ENCODE measurements around the gene DUSP10. TPM values are rescaled to one million over a fixed set of nuclear protein-coding genes. Genes with fewer than 3 reads are reported as not detected.

DUSP10 gene
- total RNA-seq, 2 experiments from 2014 or later, result 10.8 to 12.9 TPM

DNA sequence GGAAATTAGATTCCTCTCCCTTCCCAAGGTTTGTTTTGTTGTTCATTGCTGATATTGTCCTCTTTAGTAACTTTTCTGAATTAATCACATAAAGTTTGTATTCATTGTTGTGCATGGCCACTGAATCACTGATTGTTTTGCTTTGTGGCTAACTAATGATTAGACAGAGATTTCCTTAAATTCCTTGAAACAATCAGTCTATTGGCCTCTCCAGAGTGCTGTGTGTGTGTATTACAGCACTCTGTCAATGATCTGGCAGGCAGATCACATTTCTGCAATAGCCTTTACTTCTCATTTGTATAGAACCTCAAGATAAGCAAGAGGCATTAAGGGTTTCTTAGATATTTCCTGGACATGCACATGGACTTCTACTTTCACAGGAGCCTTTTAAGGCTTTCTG, 78.6 kb downstream of the DUSP10 start:
- Mint-ChIP-seq H3K4me1 (ENCODE audit: low read depth) (peaks cover 10% of the 10 kb centered on the region), H3K27ac (no peak overlapping the region), H3K36me3 (ENCODE audit: low read depth) (no peaks in the 10 kb centered on the region), H3K4me3 (no peak overlapping the region), H3K27me3 (peaks cover 2% of the 10 kb centered on the region), H3K9me3 (no peaks in the 10 kb centered on the region)
- no peak for ATAC-seq
- ChIA-PET POLR2A (no interaction called here), CTCF (interaction anchor here (0.6 to 0.7 kb wide), 2 partner anchors 104 to 228 kb away, joined by 3 read pairs; no protein-coding TSS in a partner anchor)
- intact Hi-C loops (cut with micrococcal nuclease), result no loop called here
- DNase-seq, result no peak
- TF ChIP-seq, protein P1, sequence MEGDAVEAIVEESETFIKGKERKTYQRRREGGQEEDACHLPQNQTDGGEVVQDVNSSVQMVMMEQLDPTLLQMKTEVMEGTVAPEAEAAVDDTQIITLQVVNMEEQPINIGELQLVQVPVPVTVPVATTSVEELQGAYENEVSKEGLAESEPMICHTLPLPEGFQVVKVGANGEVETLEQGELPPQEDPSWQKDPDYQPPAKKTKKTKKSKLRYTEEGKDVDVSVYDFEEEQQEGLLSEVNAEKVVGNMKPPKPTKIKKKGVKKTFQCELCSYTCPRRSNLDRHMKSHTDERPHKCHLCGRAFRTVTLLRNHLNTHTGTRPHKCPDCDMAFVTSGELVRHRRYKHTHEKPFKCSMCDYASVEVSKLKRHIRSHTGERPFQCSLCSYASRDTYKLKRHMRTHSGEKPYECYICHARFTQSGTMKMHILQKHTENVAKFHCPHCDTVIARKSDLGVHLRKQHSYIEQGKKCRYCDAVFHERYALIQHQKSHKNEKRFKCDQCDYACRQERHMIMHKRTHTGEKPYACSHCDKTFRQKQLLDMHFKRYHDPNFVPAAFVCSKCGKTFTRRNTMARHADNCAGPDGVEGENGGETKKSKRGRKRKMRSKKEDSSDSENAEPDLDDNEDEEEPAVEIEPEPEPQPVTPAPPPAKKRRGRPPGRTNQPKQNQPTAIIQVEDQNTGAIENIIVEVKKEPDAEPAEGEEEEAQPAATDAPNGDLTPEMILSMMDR (IDR thresholded peaks at IDR 0.05), result no peak

DNA sequence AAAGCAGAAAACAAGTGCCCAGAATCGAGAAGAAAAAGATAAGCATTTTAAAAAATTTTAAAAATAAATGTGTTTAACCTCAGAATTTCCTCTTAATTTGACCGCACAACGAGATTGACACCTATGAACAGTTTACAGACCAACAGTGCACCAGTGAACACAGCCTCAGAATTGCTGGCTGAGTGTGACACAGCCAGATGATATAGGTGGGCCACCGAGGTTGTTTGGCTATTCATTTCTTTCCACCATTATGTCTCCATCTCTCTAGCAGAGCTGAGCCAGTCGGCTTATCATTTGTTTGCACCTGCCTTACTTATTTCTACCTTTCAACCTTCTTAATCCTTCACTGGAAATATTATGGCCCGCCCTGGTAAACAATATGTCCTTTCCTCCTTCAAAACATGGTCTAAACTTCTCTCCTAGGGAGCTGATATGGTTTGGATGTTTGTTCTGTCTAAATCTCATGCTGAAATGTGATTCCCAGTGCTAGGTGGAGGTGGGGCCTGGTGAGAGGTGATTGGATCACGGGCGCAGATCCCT, 86.1 kb downstream of the DUSP10 start:
- ChIA-PET CTCF (no interaction called here), POLR2A (interaction anchor here (0.5 kb wide), 1 partner anchor 9 kb away, joined by 3 read pairs; no protein-coding TSS in a partner anchor)
- Mint-ChIP-seq H3K27me3 (no peaks in the 10 kb centered on the region), H3K27ac (no peak overlapping the region), H3K36me3 (ENCODE audit: low read depth) (no peaks in the 10 kb centered on the region), H3K9me3 (no peaks in the 10 kb centered on the region), H3K4me1 (ENCODE audit: low read depth) (peaks cover 4% of the 10 kb centered on the region), H3K4me3 (no peak overlapping the region)
- DNase-seq, result no peak
- TF ChIP-seq, protein P1 (IDR thresholded peaks at IDR 0.05), result no peak
- ATAC-seq, result no peak
- intact Hi-C loops (cut with micrococcal nuclease), result no loop called here
